Activated CD4-positive, alpha-beta T cell treated with anti-CD3 and anti-CD28 coated beads for 1 hour (primary cell): ENCODE data around the gene PTGFRN.
A peak's percentile ranks its signal among the peaks of the same experiment; 100 is the strongest.

Source experiments
- DNase-seq: peaks from one replicate; pipeline ENCODE4 v3.0.0-alpha.2; 2020

The PTGFRN gene

GRCh38 chr1:116981521-116982037 lies 71.9 kb downstream of the PTGFRN start:
- DNase-seq = no peak

GRCh38 chr1:116982319-116983004 lies 72.7 kb downstream of the PTGFRN start:
- no peak for DNase-seq

- DNase-seq = no peak
Observed at GRCh38 chr1:116983112-116983511, 73.4 kb downstream of the PTGFRN start.

- DNase-seq = no peak
Observed at GRCh38 chr1:116983678-116984077, 74.0 kb downstream of the PTGFRN start.

- DNase-seq = no peak
Observed at GRCh38 chr1:116984406-116985160, 74.9 kb downstream of the PTGFRN start.

GRCh38 chr1:116986421-116987255 lies 76.9 kb downstream of the PTGFRN start:
- DNase-seq = peak; percentile 24

- peak; percentile 61 for DNase-seq
Observed at GRCh38 chr1:116987256-116987555, 77.5 kb downstream of the PTGFRN start.

GRCh38 chr1:116988248-116988647 lies 78.5 kb downstream of the PTGFRN start:
- no peak for DNase-seq

GRCh38 chr1:116988908-116989307 lies 79.2 kb downstream of the PTGFRN start:
- DNase-seq = no peak

GRCh38 chr1:116989835-116990234 lies 80.1 kb downstream of the PTGFRN start:
- no peak for DNase-seq

GRCh38 chr1:116990612-116991151 lies 81.0 kb downstream of the PTGFRN start:
- DNase-seq = no peak

- DNase-seq = no peak
Observed at GRCh38 chr1:116991171-116991845, 81.6 kb downstream of the PTGFRN start.

GRCh38 chr1:116991918-116992317 lies 82.2 kb downstream of the PTGFRN start:
- no peak for DNase-seq

GRCh38 chr1:116993286-116993685 lies 83.6 kb downstream of the PTGFRN start:
- no peak for DNase-seq

GRCh38 chr1:116994411-116994810 lies 84.7 kb downstream of the PTGFRN start:
- DNase-seq = no peak

GRCh38 chr1:116997066-116997465 lies 87.3 kb downstream of the PTGFRN start:
- DNase-seq = no peak

- no peak for DNase-seq
Observed at GRCh38 chr1:116997636-116998035, 87.9 kb downstream of the PTGFRN start.

- DNase-seq = no peak
Observed at GRCh38 chr1:116999596-116999995, 89.9 kb downstream of the PTGFRN start.

GRCh38 chr1:117000142-117000541 lies 90.4 kb downstream of the PTGFRN start:
- DNase-seq = no peak

- DNase-seq = no peak
Observed at GRCh38 chr1:117001254-117001927, 91.7 kb downstream of the PTGFRN start, which contains the start of gene CD101. CD101 (plus strand) TSS chr1:117001760; CDS start chr1:117001818, 58 bp downstream.

GRCh38 chr1:117003223-117003875 lies 93.6 kb downstream of the PTGFRN start:
- no peak for DNase-seq

GRCh38 chr1:117007719-117008013 lies 98.0 kb downstream of the PTGFRN start:
- DNase-seq = no peak
